HL-60/S4 treated with retinoic acid at 250 ng/mL for 4 days and 3 days (cell line): ENCODE data around the gene CCSER1.

Experiments used
- in situ Hi-C: fragments of 300-500 bp; cut with MboI; formaldehyde crosslinking; loops from 2 replicates; pipeline ENCODE4 v1.7.0; 2022; ENCODE audit warnings: low sequenced_read_pairs

Gene CCSER1

DNA sequence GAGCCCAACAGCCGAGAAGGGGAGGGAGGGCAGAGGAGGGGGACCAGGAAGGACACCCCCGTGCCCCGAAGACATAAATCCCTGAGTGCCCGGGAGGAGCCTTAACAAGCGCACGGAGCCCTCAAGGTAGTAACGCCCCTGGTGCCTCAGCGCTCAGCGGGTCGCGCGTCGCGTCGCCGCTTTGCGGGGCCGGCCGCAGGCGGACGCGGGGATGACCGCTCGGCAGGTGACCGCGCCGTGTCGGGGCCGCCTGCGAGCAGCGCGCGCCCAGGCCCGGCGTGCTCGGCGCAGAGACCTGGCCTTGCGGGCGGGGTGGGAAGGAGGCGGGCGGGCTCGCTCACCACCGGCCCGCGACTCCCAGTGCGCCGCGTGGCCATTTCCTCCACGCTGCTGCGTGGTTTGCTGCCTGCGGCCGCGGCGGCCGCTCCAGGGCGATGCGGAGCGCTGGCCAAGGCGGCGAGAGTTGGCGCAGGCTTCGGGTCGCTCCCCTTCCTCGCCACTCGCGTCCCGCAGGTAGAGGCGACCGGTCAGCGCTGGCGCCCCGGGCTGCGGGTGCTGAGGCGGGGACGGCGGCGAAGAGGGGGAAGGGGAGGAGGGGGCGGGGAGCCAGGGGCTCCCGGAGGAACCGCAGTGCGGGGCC, 632 bp downstream of the CCSER1 start:
- in situ Hi-C loops, result no loop called here

DNA sequence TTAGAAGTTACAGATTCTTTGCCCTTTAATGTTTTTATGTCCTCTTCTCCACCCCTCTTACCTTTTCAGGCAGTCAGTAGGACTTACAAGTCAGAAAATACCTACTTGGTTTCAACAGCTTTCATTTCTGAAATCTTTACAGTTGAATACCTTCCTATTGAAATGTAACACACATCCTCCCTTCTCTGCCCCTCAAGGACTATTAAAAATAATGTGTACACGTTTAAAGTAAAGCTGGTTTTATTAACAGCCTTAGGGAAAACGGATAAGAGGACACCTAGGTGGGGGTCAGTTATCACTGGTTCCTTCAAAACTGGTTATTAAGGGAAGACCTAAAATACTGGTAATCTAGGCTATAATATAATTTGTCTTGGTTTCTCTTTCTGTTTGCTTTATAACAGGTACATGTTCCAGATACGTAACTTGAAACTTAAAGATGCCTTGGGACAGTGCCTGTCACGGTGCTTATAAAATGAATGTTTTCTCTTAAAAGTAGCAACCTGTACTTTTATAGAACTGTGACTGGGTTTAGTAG, 1.8 kb downstream of the CCSER1 start:
- in situ Hi-C loops, result no loop called here

DNA sequence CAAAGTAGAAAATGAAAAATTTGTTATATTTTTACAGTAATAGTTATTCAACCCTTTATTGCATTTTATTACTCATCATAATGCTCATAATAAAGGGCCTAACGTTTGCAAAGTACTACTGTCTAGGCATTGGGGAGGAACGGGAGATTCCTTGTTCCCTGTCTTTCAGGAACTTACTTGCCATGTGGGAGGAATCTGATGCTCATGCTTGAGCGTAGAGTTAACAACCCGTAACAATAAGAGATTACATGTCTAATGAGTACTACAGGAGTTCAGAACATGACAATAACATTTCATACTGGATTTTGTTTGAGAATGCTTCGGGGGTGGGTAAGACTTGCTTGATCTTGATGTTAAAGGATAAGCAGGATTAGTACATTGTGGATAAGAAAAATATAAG, 2.9 kb downstream of the CCSER1 start:
- in situ Hi-C loops, result no loop called here

DNA sequence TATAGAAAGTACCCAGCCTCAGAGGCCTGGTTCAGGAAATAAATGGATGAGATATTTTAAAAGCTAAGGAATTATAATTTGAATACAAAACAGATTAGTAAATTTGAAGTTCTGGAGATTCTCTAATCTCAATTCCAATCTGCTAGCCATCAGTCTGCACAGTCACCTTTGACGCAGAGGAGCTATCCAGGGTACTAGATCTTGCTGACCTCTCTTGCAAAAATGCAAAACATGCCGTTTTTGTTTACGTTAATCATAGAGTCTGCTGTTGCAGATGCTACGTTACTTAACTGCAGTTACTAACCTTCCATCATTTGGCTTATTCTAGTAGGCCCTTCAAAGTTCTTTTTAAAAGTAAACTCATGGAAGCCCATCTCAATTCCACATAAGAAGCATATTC, 10.4 kb downstream of the CCSER1 start:
- in situ Hi-C loops, result no loop called here

DNA sequence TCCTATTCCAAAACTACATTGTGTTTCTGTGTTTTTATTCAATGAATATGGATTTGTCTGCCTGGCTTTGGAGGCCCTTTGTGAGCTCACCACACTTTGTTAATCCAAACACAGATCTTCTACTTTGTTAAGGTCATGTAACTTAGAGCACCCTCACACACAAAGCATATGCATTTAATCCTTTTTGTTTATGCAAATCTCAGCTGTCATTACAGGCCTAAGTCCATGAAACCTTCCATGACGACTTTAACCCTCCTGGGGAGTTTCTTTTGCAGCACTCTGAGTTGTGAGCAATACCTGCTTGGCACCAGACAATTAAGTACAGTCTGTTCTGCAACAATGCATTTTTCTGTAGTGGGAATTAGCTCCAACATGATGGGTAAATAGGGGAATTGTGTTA, 14.9 kb downstream of the CCSER1 start:
- in situ Hi-C loops, result no loop called here

DNA sequence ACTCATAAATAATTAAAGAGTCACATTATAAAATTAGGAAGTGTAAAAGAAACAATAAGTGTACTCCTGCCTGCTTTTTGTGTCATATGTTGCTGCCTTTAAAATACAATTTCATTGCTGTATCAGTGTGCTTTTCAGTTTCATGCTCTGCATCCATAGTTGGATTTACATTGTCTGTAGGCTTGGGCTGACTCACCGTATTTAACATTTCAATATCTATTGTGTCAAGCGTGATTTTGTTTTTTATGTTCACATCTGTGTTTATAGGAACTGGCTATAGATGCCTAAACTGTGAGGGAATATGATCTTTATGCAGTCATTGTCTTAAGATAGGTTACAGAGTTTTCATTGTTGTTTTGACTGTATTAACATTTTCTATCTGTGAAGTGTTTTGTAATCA, 18.1 kb downstream of the CCSER1 start:
- in situ Hi-C loops, result no loop called here

- in situ Hi-C loops, result no loop called here
Observed at GRCh38 chr4:90146306-90146705, 19.1 kb downstream of the CCSER1 start.

- in situ Hi-C loops, result no loop called here
Observed at GRCh38 chr4:90148574-90149148, 21.5 kb downstream of the CCSER1 start.

DNA sequence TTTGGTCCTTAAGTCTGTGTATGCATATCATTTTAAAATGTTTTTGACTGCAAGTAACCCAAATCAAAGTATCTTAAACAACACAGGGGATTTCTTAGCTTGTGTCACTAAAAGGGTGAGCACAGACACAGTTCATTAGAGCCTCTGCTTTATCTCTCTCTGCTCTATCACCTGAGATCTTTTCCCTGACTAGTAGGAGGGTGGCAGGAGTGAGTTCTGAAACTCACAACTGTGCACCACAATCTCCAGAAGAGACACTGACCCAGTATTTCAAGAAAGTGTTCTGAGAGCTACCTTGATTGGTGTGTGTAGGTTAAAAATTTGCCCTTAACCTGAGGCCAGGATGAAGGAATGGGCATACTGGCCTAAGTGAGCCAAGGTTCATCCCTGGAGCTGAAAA, 24.8 kb downstream of the CCSER1 start:
- in situ Hi-C loops, result no loop called here

- in situ Hi-C loops, result no loop called here
Observed at GRCh38 chr4:90159193-90159592, 32.0 kb downstream of the CCSER1 start.

DNA sequence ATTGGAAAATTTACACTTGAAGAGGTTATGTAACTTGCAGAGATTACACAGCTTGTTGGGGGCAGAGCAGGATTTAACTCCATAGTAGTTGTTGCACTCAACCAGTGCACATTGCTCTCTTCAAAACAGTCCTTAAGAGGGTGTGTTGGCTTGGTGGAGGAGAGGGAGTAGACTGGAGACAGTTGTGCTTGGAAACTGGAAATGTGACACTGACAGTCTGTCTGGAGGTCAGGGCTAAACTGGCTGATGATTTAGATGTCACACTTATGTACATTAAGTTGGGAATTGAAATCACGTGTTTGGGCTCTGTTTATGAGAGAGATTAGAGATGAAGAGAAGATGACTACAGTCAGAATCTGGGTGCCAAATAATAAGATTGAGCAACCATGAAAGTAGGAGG, 32.9 kb downstream of the CCSER1 start:
- in situ Hi-C loops, result no loop called here

DNA sequence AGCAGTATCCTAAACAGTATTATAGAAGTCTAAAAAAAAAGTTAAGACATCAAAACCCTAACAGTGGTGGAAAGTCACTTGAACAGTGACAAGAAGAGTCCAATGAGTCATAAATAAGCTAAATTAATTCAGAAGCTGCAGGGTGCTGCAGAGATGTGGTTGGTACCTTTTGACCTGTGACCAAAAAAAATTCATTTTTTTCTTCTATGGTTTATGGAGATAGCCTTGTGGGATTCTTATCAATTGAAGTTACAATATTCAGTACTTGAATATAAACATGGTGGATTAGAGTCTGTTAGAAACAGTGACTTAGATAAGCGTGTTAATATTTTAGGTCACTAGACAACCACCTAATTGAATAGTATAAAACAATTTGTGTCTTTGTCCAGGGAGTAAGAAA, 35.4 kb downstream of the CCSER1 start:
- in situ Hi-C loops, result no loop called here

DNA sequence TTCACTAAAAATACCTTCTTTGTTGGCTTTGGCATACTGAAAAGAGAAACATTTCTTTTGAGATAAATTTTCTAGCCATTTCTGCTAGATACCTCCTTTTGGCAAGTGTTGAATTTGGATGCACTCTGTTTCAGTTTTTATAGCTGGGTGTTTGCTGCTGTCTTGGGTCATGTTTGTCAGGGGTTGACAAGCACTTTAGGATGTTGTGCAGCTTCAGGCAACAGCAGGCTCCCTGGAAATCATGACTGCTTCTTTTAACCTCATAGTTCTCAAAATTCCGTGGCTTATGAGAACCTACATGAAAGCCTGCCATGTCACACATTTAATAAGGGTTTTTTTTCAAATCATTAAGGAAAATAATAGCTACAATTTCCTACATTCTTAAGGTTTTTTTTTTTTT, 36.7 kb downstream of the CCSER1 start:
- in situ Hi-C loops, result no loop called here

DNA sequence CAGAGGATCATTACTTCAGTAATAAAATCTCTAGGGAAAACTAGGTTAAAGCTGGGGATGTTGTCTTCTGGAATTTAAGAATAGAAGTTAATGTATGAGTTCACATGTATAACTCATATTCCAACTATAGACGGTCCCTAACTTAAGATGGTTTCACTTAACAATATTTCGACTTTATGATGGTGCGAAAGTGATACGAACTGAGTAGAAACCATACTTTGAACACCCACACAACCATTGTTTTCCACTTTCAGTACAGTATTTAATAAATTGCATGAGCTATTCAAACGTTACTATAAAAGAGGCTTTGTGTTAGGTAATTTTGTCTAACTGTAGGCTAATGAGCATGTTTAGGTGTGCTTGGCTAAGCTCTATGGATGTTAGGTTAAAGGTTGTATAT, 38.7 kb downstream of the CCSER1 start:
- in situ Hi-C loops, result no loop called here

GRCh38 chr4:90171491-90171890, 44.3 kb downstream of the CCSER1 start:
- in situ Hi-C loops, result no loop called here

DNA sequence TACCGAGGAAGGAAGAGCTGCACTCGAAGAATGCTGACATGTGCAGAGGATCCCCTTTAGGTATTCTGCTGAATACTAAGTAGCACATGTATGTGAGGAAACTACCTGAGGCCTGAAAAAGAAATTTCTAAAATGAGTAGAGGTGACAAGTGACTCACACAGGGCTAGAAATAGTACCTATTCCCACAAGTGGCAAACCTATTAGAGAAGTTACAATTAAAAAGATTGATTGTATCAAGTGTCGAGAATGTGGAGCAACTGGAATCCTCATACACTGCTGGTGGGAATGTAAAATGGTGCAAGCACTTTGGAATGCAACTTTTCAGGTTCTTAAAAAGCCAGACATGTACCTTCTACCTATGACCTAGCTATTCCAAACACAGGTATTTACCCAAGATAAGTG, 47.4 kb downstream of the CCSER1 start:
- in situ Hi-C loops, result no loop called here

- in situ Hi-C loops, result no loop called here
Observed at GRCh38 chr4:90181644-90182043, 54.5 kb downstream of the CCSER1 start.

GRCh38 chr4:90183254-90183653, 56.1 kb downstream of the CCSER1 start:
- in situ Hi-C loops, result no loop called here

DNA sequence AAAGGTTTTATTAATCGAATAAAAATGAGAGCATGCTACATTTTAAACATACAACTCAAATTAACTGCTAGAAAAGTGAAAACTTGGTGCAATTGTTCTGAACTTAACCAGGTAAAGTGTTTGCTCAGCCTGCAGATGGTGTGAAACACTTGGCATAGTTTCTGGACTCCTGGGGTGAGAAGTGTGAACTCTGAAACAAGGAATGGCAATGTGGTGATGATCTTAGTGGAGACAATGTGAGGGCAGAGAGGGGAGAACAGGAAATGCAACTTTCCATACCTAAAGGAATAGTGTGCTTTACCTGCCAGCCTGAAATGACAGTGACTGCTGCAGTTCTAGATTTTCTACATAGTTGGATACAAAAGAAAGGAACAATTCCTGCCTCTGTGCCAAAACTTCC, 57.4 kb downstream of the CCSER1 start:
- in situ Hi-C loops, result no loop called here

- in situ Hi-C loops, result no loop called here
Observed at GRCh38 chr4:90185416-90185815, 58.2 kb downstream of the CCSER1 start.

DNA sequence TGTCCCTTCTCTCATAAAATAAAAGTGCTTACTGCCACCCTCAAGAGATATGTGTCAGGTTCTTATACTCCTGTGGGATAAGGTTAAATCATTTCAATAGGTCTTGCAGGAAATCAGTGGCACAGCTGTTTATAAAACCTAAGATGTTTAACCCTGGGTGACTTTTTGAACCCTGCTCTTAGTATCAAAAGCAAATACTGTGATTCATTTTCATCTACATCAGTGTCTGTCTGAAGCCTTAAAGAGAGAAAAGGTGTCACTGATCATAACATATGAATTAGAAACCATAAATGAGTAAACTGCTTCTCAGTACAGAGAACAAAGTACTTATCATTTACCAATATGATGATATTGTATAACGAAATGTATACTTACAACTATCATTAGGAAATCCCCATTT, 59.0 kb downstream of the CCSER1 start:
- in situ Hi-C loops, result no loop called here

- in situ Hi-C loops, result no loop called here
Observed at GRCh38 chr4:90187148-90187884, 60.1 kb downstream of the CCSER1 start.
